MM.1S (cell line): ENCODE measurements around the gene GSG1L.
"Not testable (repeated sequence)": the region's sequence is repeated elsewhere in the genome, so short reads cannot be mapped to it uniquely, and the experiment has no call there.

Experiments
- DNase-seq: peaks from one replicate; pipeline ENCODE4 v3.0.0-alpha.2; 2015
- H2AFZ ChIP-seq: fragments of 300-600 bp; sonication (generic); 2 replicates; pipeline ENCODE4 v1.6.0; 2016; ENCODE audit warnings: antibody characterized with exemption, low read length
- H3F3A ChIP-seq: fragments of 300-600 bp; sonication (generic); 2 replicates; pipeline ENCODE4 v1.6.1; 2016; ENCODE audit warnings: mild to moderate bottlenecking, antibody characterized with exemption, low read length, moderate library complexity, mixed read lengths; ENCODE audit not compliant: insufficient read depth
- H3K27ac ChIP-seq: fragments of 300-600 bp; sonication (generic); 2 replicates; pipeline ENCODE4 v1.5.1; 2016; ENCODE audit warnings: mild to moderate bottlenecking, low read length
- H3K27me3 ChIP-seq: fragments of 300-600 bp; sonication (generic); replicated peaks from 2 replicates; pipeline ENCODE4 v1.6.0; 2016; ENCODE audit warnings: low read length; ENCODE audit not compliant: insufficient read depth
- H3K36me3 ChIP-seq: fragments of 300-600 bp; sonication (generic); replicated peaks from 2 replicates; pipeline ENCODE4 v1.6.1; 2016; ENCODE audit warnings: mild to moderate bottlenecking, low read length, mixed read lengths; ENCODE audit not compliant: insufficient read depth
- H3K4me1 ChIP-seq: fragments of 300-600 bp; sonication (generic); 2 replicates; pipeline ENCODE4 v1.6.1; 2016; ENCODE audit warnings: low read length, mixed read lengths
- H3K4me2 ChIP-seq: fragments of 300-600 bp; sonication (generic); 2 replicates; pipeline ENCODE4 v1.6.0; 2016; ENCODE audit warnings: low read depth, low read length
- H3K4me3 ChIP-seq: fragments of 300-600 bp; sonication (generic); 2 replicates; pipeline ENCODE4 v1.5.1; 2016; ENCODE audit warnings: low read length, mixed read lengths
- H3K79me2 ChIP-seq: fragments of 300-600 bp; sonication (generic); 2 replicates; pipeline ENCODE4 v1.6.1; 2016; ENCODE audit warnings: mixed run types, low read length, mixed read lengths
- H3K9ac ChIP-seq: fragments of 300-600 bp; sonication (generic); 2 replicates; pipeline ENCODE4 v1.6.1; 2016; ENCODE audit warnings: low read length, mixed read lengths
- H3K9me2 ChIP-seq: fragments of 300-600 bp; sonication (generic); replicated peaks from 2 replicates; pipeline ENCODE4 v1.6.1; 2016; ENCODE audit warnings: mild to moderate bottlenecking, low read length, mixed read lengths; ENCODE audit not compliant: insufficient read depth
- H3K9me3 ChIP-seq: fragments of 300-600 bp; sonication (generic); replicated peaks from 2 replicates; pipeline ENCODE4 v1.6.1; 2016; ENCODE audit warnings: mild to moderate bottlenecking, low read length, mixed read lengths; ENCODE audit not compliant: insufficient read depth
- H4K20me1 ChIP-seq: fragments of 300-600 bp; sonication (generic); 2 replicates; pipeline ENCODE4 v1.6.1; 2016; ENCODE audit warnings: mild to moderate bottlenecking, low read length, moderate library complexity, mixed read lengths; ENCODE audit not compliant: insufficient read depth
- EZH2 ChIP-seq: fragments of 300-600 bp; sonication (generic); optimal IDR thresholded peaks from 2 replicates; pipeline ENCODE3; 2017; ENCODE audit warnings: low read depth, mild to moderate bottlenecking, antibody characterized with exemption, low read length, mixed read lengths
- EZH2phosphoT487 ChIP-seq: fragments of 300-600 bp; sonication (generic); IDR thresholded peaks from 2 replicates; pipeline ENCODE4 v1.6.1; 2018; ENCODE audit warnings: antibody characterized with exemption, low read length
- TF ChIP-seq, protein P1 (sequence below): fragments of 300-600 bp; sonication (generic); IDR thresholded peaks from 2 replicates; pipeline ENCODE4 v1.5.1; 2016; ENCODE audit warnings: antibody characterized with exemption, low read length, mixed read lengths

The GSG1L gene

DNA sequence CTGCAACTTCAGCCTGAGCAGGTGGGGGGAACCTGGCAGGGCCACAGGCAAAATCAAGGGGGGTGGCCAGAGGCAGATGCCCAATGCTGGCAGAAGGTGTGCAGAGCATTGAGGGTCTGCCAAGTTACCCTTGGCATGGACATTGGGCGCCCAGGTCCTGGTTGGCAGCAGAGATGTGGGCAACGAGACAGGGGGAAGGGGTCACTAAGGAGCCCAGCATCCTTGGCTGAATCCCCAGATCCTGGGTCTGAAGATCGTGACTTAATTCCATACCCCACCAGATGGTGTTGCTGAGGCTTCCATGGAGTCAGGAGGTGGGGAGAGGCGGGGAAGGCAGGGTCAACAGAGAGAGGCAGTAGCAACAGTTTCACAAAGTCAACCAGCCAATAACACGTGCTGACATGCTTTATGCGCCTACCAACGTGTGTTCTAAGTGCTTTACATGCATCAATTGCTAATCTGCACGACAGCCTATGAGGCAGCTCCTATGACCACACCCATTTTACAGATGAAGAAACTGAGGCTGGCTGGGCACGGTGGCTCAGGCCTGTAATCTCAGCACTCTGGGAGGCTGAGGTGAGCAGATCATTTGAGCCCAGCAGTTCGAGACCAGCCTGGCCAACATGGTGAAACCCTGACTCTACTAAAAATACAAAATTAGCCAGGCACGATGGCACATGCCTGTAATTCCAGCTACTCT is 83.3 kb downstream of the GSG1L start:
- H3K4me3 ChIP-seq = no peak overlapping the region
- no peaks in the 10 kb centered on the region for H3F3A ChIP-seq
- no peak for DNase-seq
- H4K20me1 ChIP-seq = no peaks in the 10 kb centered on the region
- no peaks in the 10 kb centered on the region for H3K36me3 ChIP-seq
- no peaks in the 10 kb centered on the region for H3K9me2 ChIP-seq
- no peaks in the 10 kb centered on the region for H3K9me3 ChIP-seq
- no peak overlapping the region for H2AFZ ChIP-seq
- peaks cover 6% of the 10 kb centered on the region for H3K27me3 ChIP-seq
- no peaks in the 10 kb centered on the region for H3K4me1 ChIP-seq
- H3K79me2 ChIP-seq = no peaks in the 10 kb centered on the region
- H3K4me2 ChIP-seq = no peak overlapping the region
- TF ChIP-seq EZH2 (no peak), EZH2phosphoT487 (no peak)
- TF ChIP-seq, protein P1, sequence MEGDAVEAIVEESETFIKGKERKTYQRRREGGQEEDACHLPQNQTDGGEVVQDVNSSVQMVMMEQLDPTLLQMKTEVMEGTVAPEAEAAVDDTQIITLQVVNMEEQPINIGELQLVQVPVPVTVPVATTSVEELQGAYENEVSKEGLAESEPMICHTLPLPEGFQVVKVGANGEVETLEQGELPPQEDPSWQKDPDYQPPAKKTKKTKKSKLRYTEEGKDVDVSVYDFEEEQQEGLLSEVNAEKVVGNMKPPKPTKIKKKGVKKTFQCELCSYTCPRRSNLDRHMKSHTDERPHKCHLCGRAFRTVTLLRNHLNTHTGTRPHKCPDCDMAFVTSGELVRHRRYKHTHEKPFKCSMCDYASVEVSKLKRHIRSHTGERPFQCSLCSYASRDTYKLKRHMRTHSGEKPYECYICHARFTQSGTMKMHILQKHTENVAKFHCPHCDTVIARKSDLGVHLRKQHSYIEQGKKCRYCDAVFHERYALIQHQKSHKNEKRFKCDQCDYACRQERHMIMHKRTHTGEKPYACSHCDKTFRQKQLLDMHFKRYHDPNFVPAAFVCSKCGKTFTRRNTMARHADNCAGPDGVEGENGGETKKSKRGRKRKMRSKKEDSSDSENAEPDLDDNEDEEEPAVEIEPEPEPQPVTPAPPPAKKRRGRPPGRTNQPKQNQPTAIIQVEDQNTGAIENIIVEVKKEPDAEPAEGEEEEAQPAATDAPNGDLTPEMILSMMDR = no peak
- no peak overlapping the region for H3K9ac ChIP-seq
- H3K27ac ChIP-seq = no peak overlapping the region

DNA sequence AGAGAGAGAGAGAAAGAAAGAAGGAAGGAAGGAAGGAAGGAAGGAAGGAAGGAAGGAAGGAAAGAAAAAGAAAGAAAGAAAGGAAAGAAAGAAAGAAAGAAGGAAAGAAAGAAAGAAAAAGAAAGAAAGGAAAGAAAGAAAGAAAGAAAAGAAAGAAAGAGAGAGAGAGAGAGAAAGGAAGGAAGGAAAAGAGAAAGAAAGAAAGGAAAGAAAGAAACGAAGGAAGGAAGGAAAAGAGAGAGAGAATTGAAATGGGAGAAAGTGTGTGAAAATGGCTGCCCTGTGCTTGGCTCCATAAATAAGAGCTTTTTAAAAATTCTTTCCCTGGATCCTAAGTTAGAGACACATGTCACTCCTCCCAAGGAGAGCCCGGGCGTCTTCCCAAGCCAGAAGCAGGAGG is 83.8 kb downstream of the GSG1L start:
- not testable (repeated sequence) for DNase-seq, H3F3A ChIP-seq, H2AFZ ChIP-seq, H3K79me2 ChIP-seq, H3K36me3 ChIP-seq, H4K20me1 ChIP-seq, H3K27ac ChIP-seq, H3K4me3 ChIP-seq, H3K9ac ChIP-seq, H3K9me2 ChIP-seq, H3K4me1 ChIP-seq, H3K4me2 ChIP-seq, H3K9me3 ChIP-seq
- H3K27me3 ChIP-seq = peaks cover 10% of the 10 kb centered on the region

DNA sequence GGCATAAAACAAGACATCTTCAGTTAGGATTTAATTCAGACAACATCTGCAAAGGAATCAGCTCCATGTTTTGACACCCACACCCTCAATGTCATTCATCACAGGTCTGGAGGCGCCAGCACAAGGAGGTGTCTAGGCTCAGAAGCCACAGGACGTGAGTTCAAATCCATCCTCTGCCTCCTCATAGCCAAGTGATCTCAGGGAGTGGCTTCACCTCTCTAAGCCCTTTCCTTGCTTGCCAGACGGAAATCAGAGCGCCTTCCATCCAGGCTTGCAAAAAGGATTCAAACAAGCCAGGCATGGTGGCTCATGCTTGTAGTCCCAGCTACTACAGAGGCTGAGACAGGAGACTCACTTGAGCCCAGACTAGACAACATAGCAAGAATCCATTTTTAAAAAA is 84.6 kb downstream of the GSG1L start:
- no peak for DNase-seq
- Histone ChIP-seq H3K9me2 (no peaks in the 10 kb centered on the region), H3K9me3 (no peaks in the 10 kb centered on the region), H3K9ac (no peak overlapping the region), H3K4me1 (no peaks in the 10 kb centered on the region), H2AFZ (no peak overlapping the region), H3F3A (no peaks in the 10 kb centered on the region), H3K4me2 (no peak overlapping the region), H3K27me3 (peaks cover 10% of the 10 kb centered on the region), H3K27ac (no peak overlapping the region), H4K20me1 (no peaks in the 10 kb centered on the region), H3K79me2 (no peaks in the 10 kb centered on the region), H3K4me3 (no peak overlapping the region), H3K36me3 (no peaks in the 10 kb centered on the region)
- TF ChIP-seq, protein P1 = no peak
- no peak for TF ChIP-seq EZH2
- no peak for TF ChIP-seq EZH2phosphoT487

DNA sequence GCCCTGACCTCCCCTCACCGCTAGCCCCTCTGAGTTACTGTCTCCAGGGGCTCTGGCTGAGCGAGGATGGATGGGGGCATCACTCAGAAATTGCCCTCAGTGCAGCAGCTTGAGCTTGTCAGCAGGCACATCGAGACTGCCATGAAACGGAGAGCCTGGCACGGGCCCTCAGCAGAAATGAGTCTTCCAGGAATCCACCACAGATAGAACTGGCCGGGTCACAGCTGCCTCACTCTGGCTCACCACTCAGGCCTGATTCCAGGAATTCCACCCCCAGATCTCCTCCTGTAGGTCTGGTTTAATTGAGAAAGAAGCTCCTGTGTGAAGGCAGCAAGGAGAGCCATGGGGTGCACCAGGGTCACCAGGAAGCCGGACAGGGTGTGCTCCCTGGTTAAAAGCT is 85.5 kb downstream of the GSG1L start:
- no peak overlapping the region for H3K4me2 ChIP-seq
- H3K9me2 ChIP-seq = no peaks in the 10 kb centered on the region
- DNase-seq = no peak
- H3K4me3 ChIP-seq = no peak overlapping the region
- no peak overlapping the region for H3K9ac ChIP-seq
- H3K9me3 ChIP-seq = no peaks in the 10 kb centered on the region
- no peaks in the 10 kb centered on the region for H3F3A ChIP-seq
- H3K27ac ChIP-seq = no peak overlapping the region
- H3K36me3 ChIP-seq = no peaks in the 10 kb centered on the region
- TF ChIP-seq EZH2 (no peak), EZH2phosphoT487 (no peak)
- TF ChIP-seq, protein P1 = no peak
- H4K20me1 ChIP-seq = no peaks in the 10 kb centered on the region
- no peaks in the 10 kb centered on the region for H3K4me1 ChIP-seq
- peaks cover 10% of the 10 kb centered on the region for H3K27me3 ChIP-seq
- H3K79me2 ChIP-seq = no peaks in the 10 kb centered on the region
- H2AFZ ChIP-seq = no peak overlapping the region
